ENCODE measurements around the gene FERMT2. TPM values are rescaled to one million over a fixed set of nuclear protein-coding genes. Genes with fewer than 3 reads are reported as not detected.

The FERMT2 gene
- total RNA-seq, 1 experiment from 2014 or later, result 33.3 TPM

- Histone ChIP-seq H3K9me3 (ENCODE audit: control insufficient read depth, insufficient read depth, low read depth, low read length) (no peaks in the 10 kb centered on the region), H3K4me3 (ENCODE audit: low read depth in 2 of 2, low read length in 2 of 2) (no peak overlapping the region), H3K27ac (ENCODE audit: low read length) (no peak overlapping the region), H3K4me1 (ENCODE audit: control insufficient read depth, insufficient read depth, low read length) (no peaks in the 10 kb centered on the region; the same call in 1 of the 2 replicates), H3K27me3 (ENCODE audit: control insufficient read depth, insufficient read depth, low read length) (no peaks in the 10 kb centered on the region), H3K36me3 (ENCODE audit: control insufficient read depth, insufficient read depth, low read length) (no peaks in the 10 kb centered on the region; the same call in 1 of the 2 replicates)
- no TSS peak for BruUV-seq (replicated peaks)
- no peak for DNase-seq (ENCODE audit: low read depth, low spot score)
- intact Hi-C loops (cut with micrococcal nuclease; ENCODE audit: unreplicated experiment) (no loop called here), in situ Hi-C loops (cut with HindIII; ENCODE audit: low pct_unique_long_range_greater_than_20kb, low sequenced_read_pairs) (no loop called here)
- TF ChIP-seq SIN3A (IDR thresholded peaks at IDR 0.05; ENCODE audit: borderline replicate concordance, insufficient read depth, low read depth, low read length) (no peak), POLR2AphosphoS5 (IDR thresholded peaks at IDR 0.05; ENCODE audit: low read depth, low read length) (no peak), TCF7L2 (IDR thresholded peaks at IDR 0.05; ENCODE audit: low read depth, low read length) (no peak)
- TF ChIP-seq, protein P1, sequence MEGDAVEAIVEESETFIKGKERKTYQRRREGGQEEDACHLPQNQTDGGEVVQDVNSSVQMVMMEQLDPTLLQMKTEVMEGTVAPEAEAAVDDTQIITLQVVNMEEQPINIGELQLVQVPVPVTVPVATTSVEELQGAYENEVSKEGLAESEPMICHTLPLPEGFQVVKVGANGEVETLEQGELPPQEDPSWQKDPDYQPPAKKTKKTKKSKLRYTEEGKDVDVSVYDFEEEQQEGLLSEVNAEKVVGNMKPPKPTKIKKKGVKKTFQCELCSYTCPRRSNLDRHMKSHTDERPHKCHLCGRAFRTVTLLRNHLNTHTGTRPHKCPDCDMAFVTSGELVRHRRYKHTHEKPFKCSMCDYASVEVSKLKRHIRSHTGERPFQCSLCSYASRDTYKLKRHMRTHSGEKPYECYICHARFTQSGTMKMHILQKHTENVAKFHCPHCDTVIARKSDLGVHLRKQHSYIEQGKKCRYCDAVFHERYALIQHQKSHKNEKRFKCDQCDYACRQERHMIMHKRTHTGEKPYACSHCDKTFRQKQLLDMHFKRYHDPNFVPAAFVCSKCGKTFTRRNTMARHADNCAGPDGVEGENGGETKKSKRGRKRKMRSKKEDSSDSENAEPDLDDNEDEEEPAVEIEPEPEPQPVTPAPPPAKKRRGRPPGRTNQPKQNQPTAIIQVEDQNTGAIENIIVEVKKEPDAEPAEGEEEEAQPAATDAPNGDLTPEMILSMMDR (IDR thresholded peaks at IDR 0.05), result no peak
- TF ChIP-seq, protein P2, sequence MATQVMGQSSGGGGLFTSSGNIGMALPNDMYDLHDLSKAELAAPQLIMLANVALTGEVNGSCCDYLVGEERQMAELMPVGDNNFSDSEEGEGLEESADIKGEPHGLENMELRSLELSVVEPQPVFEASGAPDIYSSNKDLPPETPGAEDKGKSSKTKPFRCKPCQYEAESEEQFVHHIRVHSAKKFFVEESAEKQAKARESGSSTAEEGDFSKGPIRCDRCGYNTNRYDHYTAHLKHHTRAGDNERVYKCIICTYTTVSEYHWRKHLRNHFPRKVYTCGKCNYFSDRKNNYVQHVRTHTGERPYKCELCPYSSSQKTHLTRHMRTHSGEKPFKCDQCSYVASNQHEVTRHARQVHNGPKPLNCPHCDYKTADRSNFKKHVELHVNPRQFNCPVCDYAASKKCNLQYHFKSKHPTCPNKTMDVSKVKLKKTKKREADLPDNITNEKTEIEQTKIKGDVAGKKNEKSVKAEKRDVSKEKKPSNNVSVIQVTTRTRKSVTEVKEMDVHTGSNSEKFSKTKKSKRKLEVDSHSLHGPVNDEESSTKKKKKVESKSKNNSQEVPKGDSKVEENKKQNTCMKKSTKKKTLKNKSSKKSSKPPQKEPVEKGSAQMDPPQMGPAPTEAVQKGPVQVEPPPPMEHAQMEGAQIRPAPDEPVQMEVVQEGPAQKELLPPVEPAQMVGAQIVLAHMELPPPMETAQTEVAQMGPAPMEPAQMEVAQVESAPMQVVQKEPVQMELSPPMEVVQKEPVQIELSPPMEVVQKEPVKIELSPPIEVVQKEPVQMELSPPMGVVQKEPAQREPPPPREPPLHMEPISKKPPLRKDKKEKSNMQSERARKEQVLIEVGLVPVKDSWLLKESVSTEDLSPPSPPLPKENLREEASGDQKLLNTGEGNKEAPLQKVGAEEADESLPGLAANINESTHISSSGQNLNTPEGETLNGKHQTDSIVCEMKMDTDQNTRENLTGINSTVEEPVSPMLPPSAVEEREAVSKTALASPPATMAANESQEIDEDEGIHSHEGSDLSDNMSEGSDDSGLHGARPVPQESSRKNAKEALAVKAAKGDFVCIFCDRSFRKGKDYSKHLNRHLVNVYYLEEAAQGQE (IDR thresholded peaks at IDR 0.05; ENCODE audit: insufficient read depth in 1 of 2, low read depth in 2 of 2, low read length in 1 of 2), result no peak
- ChIA-PET CTCF (interaction anchor here (0.6 kb wide), 1 partner anchor 36 kb away, joined by 10 read pairs; no protein-coding TSS in a partner anchor), POLR2A (no interaction called here)
- no peak for ATAC-seq
Measured at GRCh38 chr14:52891800-52892199, 59.0 kb downstream of the FERMT2 start.

DNA sequence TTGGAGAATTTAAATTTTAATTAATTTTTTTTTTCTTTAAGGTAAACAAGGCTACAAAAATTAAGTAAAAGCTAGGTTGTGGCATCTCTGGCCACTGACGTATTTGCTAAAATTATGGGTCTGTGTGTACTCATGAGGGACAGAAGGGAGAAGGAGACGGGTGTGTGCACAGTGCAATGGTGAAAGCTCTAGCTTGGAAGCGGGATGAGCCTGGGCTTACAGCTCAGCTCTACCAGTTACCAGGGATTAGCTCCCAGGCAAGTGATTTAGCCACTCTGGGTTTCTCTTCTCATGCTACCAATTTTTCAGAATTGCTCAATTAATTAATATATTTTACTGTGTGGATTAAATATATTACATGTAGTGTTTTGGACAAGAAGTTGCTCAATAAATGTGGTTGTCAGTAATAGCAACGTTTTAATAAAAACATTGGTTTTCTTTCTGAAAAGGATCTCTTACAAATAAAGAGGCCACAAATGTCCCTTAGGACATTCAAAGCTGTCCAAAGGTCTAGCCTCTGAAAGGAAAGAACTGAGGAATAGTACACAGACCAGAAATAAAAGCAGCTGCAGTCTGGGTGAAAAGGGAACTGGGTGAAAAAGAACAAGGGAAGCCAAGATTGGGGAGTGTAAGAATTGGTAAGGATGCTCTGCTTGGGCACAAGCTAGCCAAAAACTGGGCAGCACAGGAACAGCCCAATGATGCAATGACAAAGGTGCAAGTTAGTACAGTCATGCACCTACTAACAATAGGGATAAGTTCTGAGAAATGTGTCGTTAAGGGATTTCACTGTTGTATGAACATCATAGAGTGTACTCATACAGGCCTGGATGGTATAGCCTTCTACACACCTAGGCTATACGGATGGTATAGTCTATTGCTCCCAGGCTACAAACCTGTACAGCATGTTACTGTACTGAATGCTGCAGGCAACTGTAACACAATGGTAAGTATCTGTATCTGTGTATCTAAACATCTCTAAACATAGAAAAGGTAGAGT lies 61.7 kb downstream of the FERMT2 start:
- in situ Hi-C loops (cut with HindIII; ENCODE audit: low pct_unique_long_range_greater_than_20kb, low sequenced_read_pairs), result no loop called here
- ATAC-seq, result no peak
- H3K4me3 ChIP-seq (ENCODE audit: low read depth in 2 of 2, low read length in 2 of 2), result no peak overlapping the region
- no TSS peak for BruUV-seq (replicated peaks)
- no peaks in the 10 kb centered on the region; the same call in 1 of the 2 replicates for H3K36me3 ChIP-seq (ENCODE audit: control insufficient read depth, insufficient read depth, low read length)
- H3K4me1 ChIP-seq (ENCODE audit: control insufficient read depth, insufficient read depth, low read length), result no peaks in the 10 kb centered on the region
- ChIA-PET POLR2A (no interaction called here), CTCF (no interaction called here)
- H3K27me3 ChIP-seq (ENCODE audit: control insufficient read depth, insufficient read depth, low read length), result no peaks in the 10 kb centered on the region
- no peak for DNase-seq (ENCODE audit: low read depth, low spot score)
- no peak overlapping the region for H3K27ac ChIP-seq (ENCODE audit: low read length)
- H3K9me3 ChIP-seq (ENCODE audit: control insufficient read depth, insufficient read depth, low read depth, low read length), result no peaks in the 10 kb centered on the region
- intact Hi-C loops (cut with micrococcal nuclease; ENCODE audit: unreplicated experiment), result no loop called here
- TF ChIP-seq SIN3A (IDR thresholded peaks at IDR 0.05; ENCODE audit: borderline replicate concordance, insufficient read depth, low read depth, low read length) (no peak), TCF7L2 (IDR thresholded peaks at IDR 0.05; ENCODE audit: low read depth, low read length) (no peak), POLR2AphosphoS5 (IDR thresholded peaks at IDR 0.05; ENCODE audit: low read depth, low read length) (no peak)
- TF ChIP-seq, protein P1 (IDR thresholded peaks at IDR 0.05), result no peak
- TF ChIP-seq, protein P2 (IDR thresholded peaks at IDR 0.05; ENCODE audit: insufficient read depth in 1 of 2, low read depth in 2 of 2, low read length in 1 of 2), result no peak
